Lung microvascular endothelial cell (primary cell): ENCODE data around the gene PLA2G2D. TPM values are rescaled to one million over a fixed set of nuclear protein-coding genes. Genes with fewer than 3 reads are reported as not detected.

Experiments
- DNase-seq, 2 donors: peaks; one replicate each; pipeline versions ENCODE4 v3.0.0 to v3.0.0-alpha.2; 2010; ENCODE audit warnings: low read depth in 2 of 2
- total RNA-seq: library from RNA; depleted of rRNA; stranded (reverse); fragments of >200 nt; gene quantifications from 2 replicates; pipeline ENCODE4 v1.2.1, GENCODE V29; 2014

Gene PLA2G2D
- total RNA-seq, 1 donor from 2014 or later: not detected

- DNase-seq: no peak
These were observed 3.9 kb downstream of the PLA2G2D start for GRCh38 chr1:20115479-20115878.

- no peak for DNase-seq
These were observed 5.2 kb downstream of the PLA2G2D start for GRCh38 chr1:20114021-20114648.

- no peak for DNase-seq
These were observed 6.9 kb downstream of the PLA2G2D start for GRCh38 chr1:20112279-20113000.

GRCh38 chr1:20111452-20111851 lies 7.9 kb downstream of the PLA2G2D start:
- DNase-seq: no peak

GRCh38 chr1:20110679-20111078 lies 8.7 kb downstream of the PLA2G2D start:
- peak; percentile 29 to 94 for DNase-seq

- DNase-seq: no peak
These were observed 10.0 kb downstream of the PLA2G2D start for GRCh38 chr1:20109223-20109856.

- peak in 1 of 2 donors; percentile 36 for DNase-seq
These were observed 10.8 kb downstream of the PLA2G2D start for GRCh38 chr1:20108366-20109123.

- DNase-seq: no peak
These were observed 11.5 kb downstream of the PLA2G2D start for GRCh38 chr1:20107796-20108195.

GRCh38 chr1:20107351-20107750 lies 12.0 kb downstream of the PLA2G2D start:
- no peak for DNase-seq

- no peak for DNase-seq
These were observed 13.5 kb downstream of the PLA2G2D start for GRCh38 chr1:20105856-20106255.

GRCh38 chr1:20102875-20103274 lies 16.5 kb downstream of the PLA2G2D start:
- peak in 1 of 2 donors; percentile 41 for DNase-seq

GRCh38 chr1:20100632-20101355 lies 18.5 kb downstream of the PLA2G2D start:
- DNase-seq: peak; percentile 68 to 71

- DNase-seq: no peak
These were observed 19.8 kb downstream of the PLA2G2D start for GRCh38 chr1:20099533-20099932.

- no peak for DNase-seq
These were observed 22.4 kb downstream of the PLA2G2D start for GRCh38 chr1:20096840-20097447.

GRCh38 chr1:20095564-20096434 lies 23.5 kb downstream of the PLA2G2D start:
- DNase-seq: no peak

GRCh38 chr1:20093940-20094391 lies 25.4 kb downstream of the PLA2G2D start:
- no peak for DNase-seq

GRCh38 chr1:20093303-20093702 lies 26.0 kb downstream of the PLA2G2D start:
- DNase-seq: no peak

GRCh38 chr1:20090641-20091040 lies 28.7 kb downstream of the PLA2G2D start:
- no peak for DNase-seq

GRCh38 chr1:20090119-20090518 lies 29.2 kb downstream of the PLA2G2D start:
- no peak for DNase-seq
